M059J (cell line): ENCODE measurements around the gene SERPINA7. TPM values are rescaled to one million over a fixed set of nuclear protein-coding genes. Genes with fewer than 3 reads are reported as not detected.
"Not testable (repeated sequence)": the region's sequence is repeated elsewhere in the genome, so short reads cannot be mapped to it uniquely, and the experiment has no call there.

Experiments
- DNase-seq: peaks from one replicate; pipeline ENCODE4 v3.0.0-alpha.2; 2012; ENCODE audit warnings: low read depth
- total RNA-seq: library from RNA; depleted of rRNA; stranded (reverse); fragments of >200 nt; shearing (Covaris generic); gene quantifications from 2 replicates; pipeline ENCODE4 v1.2.3, GENCODE V29; 2014; rRNA removed

Gene SERPINA7, protein sequence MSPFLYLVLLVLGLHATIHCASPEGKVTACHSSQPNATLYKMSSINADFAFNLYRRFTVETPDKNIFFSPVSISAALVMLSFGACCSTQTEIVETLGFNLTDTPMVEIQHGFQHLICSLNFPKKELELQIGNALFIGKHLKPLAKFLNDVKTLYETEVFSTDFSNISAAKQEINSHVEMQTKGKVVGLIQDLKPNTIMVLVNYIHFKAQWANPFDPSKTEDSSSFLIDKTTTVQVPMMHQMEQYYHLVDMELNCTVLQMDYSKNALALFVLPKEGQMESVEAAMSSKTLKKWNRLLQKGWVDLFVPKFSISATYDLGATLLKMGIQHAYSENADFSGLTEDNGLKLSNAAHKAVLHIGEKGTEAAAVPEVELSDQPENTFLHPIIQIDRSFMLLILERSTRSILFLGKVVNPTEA
- total RNA-seq, result not detected in 2 replicates

DNA sequence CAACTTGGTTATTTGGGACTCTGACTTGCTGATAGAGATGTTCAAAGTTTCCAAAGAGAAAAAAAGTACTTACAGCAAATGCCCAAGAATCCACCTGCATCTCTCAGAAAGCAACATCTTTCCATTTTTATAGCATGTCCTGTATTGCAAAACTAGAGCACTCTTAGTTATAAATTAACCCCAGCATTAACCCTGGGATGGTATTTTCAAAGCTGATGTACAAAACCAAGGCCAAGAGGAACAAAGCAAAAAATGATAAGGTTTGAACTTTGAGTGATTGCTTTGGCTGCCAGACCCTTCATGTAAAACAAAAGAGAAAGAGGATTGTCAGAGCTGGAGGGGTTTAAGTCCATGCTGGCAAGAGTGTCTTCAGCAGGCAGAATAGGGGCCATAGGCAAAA, at the start of gene SERPINA7:
Gene SERPINA7 (minus strand): TSS at position 103 of the 400 bp plus-strand sequence. CDS start 1,669 bp downstream, outside the sequence.
- DNase-seq, result no peak

- DNase-seq, result no peak
Measured at GRCh38 chrX:106069048-106069447, 30.5 kb upstream of the SERPINA7 start.

GRCh38 chrX:106050054-106050453, 11.5 kb upstream of the SERPINA7 start:
- DNase-seq, result no peak

DNA sequence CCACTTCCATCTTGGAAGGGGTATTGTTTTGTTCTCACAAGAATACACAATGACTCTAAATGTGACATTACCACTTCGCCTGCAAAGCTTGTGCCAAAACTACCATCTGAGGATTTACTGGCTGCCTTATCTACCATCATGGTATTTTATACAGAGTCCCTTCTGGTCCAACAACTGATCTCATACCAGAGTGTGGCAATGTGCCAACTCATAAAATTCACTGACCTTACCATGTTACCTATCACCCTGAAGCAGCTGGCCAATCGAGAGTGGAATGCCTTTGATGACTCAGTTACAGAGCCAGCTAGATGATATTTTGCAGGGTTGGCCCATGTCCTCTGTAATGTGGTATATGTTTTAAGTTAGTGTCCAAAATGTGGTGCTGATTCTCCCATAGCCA, 3.8 kb upstream of the SERPINA7 start:
- DNase-seq, result no peak

GRCh38 chrX:106040861-106041260, 2.3 kb upstream of the SERPINA7 start:
- no peak for DNase-seq

DNA sequence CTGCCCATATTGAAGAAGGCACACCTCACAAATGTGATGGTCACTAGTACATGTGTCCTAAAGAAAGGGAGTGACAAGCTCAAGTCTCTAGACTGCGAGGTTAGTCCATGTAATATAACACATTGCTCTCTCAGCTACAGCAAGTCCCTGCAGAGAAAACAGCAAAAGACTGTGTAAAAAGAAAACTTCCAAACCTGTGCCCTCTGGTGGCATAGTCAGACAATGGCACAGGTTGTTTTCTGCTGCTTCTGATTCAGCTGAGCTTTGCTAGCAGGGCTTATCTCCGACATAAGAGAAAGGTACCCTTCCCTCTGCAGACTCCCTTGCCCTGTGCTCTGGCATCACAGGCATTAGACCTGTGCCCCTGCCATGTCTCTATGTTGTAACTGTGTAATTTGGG, 1.4 kb upstream of the SERPINA7 start:
- DNase-seq, result no peak

- DNase-seq, result no peak
Measured at GRCh38 chrX:106037835-106038473, 573 bp downstream of the SERPINA7 start.

- no peak for DNase-seq
Measured at GRCh38 chrX:106036716-106037115, 1.8 kb downstream of the SERPINA7 start.

GRCh38 chrX:106035064-106035463, 3.5 kb downstream of the SERPINA7 start:
- DNase-seq, result no peak

DNA sequence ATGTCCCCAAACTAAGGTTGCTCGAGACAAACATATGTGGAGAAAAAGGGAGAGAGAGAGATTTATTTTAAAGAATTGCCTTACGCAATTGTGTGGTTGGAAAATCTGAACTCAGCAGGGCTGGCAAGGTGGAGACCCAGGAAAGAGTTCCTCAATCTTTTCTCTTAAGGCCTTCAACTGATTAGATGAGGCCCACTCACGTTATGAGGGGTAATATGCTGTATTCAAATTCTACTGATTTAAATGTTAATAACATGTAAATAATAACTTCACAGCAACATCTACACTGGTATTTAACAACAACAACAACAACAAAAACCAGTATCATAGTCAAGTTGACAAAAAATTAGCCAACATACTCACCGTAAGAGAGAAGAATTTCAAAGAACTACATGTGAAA, 14.6 kb downstream of the SERPINA7 start:
- DNase-seq, result no peak

DNA sequence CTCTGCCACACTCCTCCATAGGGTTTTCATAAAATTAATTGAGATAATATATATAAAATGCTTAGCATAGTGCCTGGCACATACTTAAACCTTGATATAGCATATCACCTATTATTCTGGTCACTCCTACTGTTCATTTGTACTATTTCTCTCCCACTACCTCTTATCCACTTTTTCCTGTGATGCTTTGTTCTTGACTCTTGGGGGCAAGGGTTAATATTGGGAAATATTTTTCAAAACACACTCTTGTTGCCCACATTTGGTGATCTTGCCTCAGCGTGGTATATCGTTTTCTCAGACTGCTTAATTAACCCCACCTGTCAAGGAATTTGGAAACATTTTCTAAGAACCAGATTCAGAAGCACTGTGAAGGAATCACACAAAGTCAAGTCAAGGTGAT, 16.3 kb downstream of the SERPINA7 start:
- no peak for DNase-seq

GRCh38 chrX:106014119-106014775, 24.3 kb downstream of the SERPINA7 start:
- no peak for DNase-seq

DNA sequence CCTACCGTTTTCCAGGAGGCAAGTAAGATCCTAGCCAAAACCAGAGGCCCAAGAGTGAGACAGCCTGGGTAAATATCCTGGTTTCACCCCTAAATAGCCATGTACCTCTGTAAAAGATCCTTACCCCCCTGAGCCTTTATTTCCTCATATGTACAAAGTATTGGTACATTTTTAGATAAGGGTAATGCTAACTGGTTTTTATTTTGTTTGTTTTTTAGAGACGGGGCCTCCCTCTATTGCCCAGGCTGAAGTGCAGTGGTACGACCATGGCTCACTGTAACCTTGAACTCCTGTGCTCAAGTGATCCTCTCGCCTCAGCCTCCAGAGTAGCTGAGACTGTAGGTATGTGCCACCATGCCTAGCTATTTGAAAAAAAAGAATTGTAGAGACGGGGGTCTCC, 29.4 kb downstream of the SERPINA7 start:
- no peak for DNase-seq

- DNase-seq, result no peak
Measured at GRCh38 chrX:106007815-106008214, 30.7 kb downstream of the SERPINA7 start.

GRCh38 chrX:106005684-106006083, 32.8 kb downstream of the SERPINA7 start:
- no peak for DNase-seq

DNA sequence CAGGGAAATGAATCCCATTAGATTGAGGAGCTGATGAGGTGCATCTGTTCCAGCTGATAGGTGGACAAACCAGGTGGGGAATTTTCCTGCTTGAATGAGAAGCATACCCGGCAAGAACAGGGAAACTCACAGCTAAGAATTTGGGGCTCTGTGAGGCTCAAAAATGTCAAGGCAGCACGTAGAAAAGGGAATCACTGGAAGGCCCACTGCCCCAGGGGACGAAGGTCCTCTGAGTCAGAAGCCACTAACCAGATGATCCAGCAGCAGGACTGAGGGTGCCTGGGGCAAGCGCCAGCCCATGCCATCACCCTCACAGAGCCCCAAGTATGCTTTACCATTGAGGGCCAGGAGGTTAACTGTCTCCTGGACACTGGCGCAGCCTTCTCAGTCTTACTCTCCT, 37.9 kb downstream of the SERPINA7 start:
- not testable (repeated sequence) for DNase-seq

GRCh38 chrX:106000203-106000602, 38.3 kb downstream of the SERPINA7 start:
- no peak for DNase-seq

DNA sequence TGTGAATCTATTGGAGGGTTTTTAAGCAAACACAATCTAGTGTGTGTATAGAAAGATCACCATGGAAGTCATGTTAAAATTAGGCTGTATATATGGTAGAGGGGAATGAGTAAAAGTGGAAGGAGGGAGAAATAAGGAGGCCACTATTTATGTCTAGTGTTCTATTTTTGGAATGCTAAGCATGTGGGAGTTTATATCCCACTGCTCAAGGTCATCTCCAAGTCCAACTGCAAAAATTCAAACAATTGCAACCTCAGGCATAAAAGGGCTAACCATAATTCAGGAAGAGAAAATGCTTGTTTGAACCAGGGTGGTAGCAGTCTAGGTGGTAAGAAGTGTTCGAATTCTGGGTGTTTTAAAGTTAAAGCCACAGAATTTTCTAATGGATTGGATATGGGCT, 39.2 kb downstream of the SERPINA7 start:
- no peak for DNase-seq

DNA sequence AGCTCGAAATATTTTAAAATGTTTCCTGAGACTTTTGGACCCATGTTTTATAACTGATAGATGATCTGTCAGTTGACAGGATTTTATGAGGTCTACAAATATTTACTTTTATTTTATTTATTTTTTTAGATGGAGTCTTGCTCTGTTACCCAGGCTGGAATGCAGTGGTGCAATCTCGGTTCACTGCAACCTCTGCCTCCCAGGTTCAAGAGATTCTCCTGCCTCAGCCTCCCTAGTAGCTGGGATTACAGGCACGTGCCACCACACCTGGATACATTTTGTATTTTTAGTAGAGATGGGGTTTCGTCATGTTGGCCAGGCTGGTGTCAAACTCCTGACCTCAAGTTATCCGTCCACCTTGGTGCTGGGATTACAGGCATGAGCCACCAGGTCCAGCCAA, 50.0 kb downstream of the SERPINA7 start:
- DNase-seq, result not testable (repeated sequence)
